ENCODE data around the gene PROK2. TPM values are rescaled to one million over a fixed set of nuclear protein-coding genes. Genes with fewer than 3 reads are reported as not detected.
A peak's percentile ranks its signal among the peaks of the same experiment; 100 is the strongest.

Gene PROK2
- total RNA-seq, 2 donors from 2014 or later, result 0.65 to 1.5 TPM

DNA sequence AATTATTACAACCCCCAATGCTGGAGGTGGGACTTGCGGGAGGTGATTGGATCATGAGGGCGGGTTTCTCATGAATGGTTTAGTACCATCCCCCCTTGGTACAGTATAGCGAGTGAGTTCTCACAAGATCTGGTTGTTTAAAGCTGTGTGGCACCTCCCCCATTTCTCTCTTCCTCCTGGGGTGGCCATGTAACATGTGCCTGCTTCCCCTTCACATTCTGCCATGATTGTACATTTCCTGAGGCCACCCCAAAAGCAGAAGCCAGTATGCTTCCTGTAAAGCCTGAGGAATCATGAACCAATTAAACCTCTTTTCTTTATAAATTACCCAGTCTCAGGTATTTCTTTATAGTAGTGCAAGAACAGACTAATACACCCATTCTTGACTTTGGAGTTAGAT is 20.3 kb upstream of the PROK2 start:
- Mint-ChIP-seq H3K27me3 (peaks cover 33% of the 10 kb centered on the region), H3K4me1 (no peaks in the 10 kb centered on the region), H3K36me3 (ENCODE audit: low read depth) (no peaks in the 10 kb centered on the region), H3K27ac (no peak overlapping the region), H3K4me3 (no peak overlapping the region)
- ATAC-seq (no peak), DNase-seq (no peak)
- no peaks in the 10 kb centered on the region for H3K9me3 ChIP-seq (ENCODE audit: control insufficient read depth, low read length, poor library complexity, severe bottlenecking)

GRCh38 chr3:71803248-71803647 is 18.3 kb upstream of the PROK2 start:
- ATAC-seq, result no peak
- DNase-seq, result no peak
- Mint-ChIP-seq H3K27ac (no peak overlapping the region), H3K4me1 (no peaks in the 10 kb centered on the region), H3K36me3 (ENCODE audit: low read depth) (no peaks in the 10 kb centered on the region), H3K4me3 (no peak overlapping the region), H3K27me3 (peaks cover 46% of the 10 kb centered on the region)
- H3K9me3 ChIP-seq (ENCODE audit: control insufficient read depth, low read length, poor library complexity, severe bottlenecking), result no peaks in the 10 kb centered on the region

DNA sequence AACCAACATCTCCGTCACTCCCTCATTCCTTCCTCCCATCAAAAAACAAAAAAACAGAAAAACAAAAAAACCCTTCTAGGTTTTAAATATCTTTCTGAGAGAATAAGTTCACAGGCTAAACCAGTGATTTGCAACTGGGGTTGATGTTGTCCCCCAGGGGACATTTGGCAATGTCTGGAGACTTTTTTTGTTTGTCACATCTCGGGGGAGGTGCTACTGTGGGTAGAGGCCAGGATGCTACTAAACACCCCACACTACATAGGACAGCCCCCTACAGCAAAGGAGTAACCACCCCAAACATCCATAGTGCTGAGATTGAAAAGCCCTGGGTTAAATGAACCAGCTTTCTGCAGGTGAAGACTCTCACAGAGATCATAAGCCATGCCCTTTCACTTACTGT is 17.0 kb upstream of the PROK2 start:
- H3K27ac Mint-ChIP-seq, result no peak overlapping the region
- no peak for DNase-seq

GRCh38 chr3:71800023-71800422 is 15.1 kb upstream of the PROK2 start:
- H3K36me3 Mint-ChIP-seq (ENCODE audit: low read depth), result no peaks in the 10 kb centered on the region
- DNase-seq (no peak), ATAC-seq (no peak)
- no peaks in the 10 kb centered on the region for H3K9me3 ChIP-seq (ENCODE audit: control insufficient read depth, low read length, poor library complexity, severe bottlenecking)
- peaks cover 36% of the 10 kb centered on the region for H3K27me3 Mint-ChIP-seq
- H3K27ac Mint-ChIP-seq, result no peak overlapping the region
- peaks cover 3% of the 10 kb centered on the region for H3K4me1 Mint-ChIP-seq
- H3K4me3 Mint-ChIP-seq, result no peak overlapping the region

More for the DNA sequence above, 17.0 kb upstream of the PROK2 start:
- Mint-ChIP-seq H3K4me3 (no peak overlapping the region), H3K27me3 (peaks cover 46% of the 10 kb centered on the region), H3K4me1 (no peaks in the 10 kb centered on the region), H3K36me3 (ENCODE audit: low read depth) (no peaks in the 10 kb centered on the region)
- no peak for ATAC-seq
- H3K9me3 ChIP-seq (ENCODE audit: control insufficient read depth, low read length, poor library complexity, severe bottlenecking), result no peaks in the 10 kb centered on the region

GRCh38 chr3:71797455-71797854 is 12.5 kb upstream of the PROK2 start:
- H3K9me3 ChIP-seq (ENCODE audit: control insufficient read depth, low read length, poor library complexity, severe bottlenecking), result no peaks in the 10 kb centered on the region
- DNase-seq (no peak), ATAC-seq (no peak)
- Mint-ChIP-seq H3K4me3 (no peak overlapping the region), H3K4me1 (peaks cover 3% of the 10 kb centered on the region), H3K27ac (no peak overlapping the region), H3K36me3 (ENCODE audit: low read depth) (no peaks in the 10 kb centered on the region), H3K27me3 (peaks cover 32% of the 10 kb centered on the region)

DNA sequence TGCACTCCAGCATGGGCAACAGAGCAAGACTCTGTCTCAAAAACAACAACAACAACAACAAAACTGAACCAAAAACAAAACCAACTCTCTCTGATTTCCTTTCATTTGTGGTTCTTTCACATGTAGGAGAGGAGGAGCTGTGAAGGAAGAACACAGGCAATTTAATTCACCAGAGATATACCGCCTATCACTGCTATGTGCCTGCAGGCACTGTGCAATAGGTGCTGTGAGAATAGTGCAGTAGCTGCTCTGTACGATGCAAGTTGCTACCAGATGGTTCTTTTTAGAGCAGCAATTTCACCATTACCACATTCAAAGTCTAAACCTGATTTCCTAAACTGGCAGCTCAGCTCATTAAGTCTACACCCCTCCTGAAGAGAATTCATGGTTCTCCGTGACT is 11.3 kb upstream of the PROK2 start:
- Mint-ChIP-seq H3K27ac (no peak overlapping the region), H3K4me3 (no peak overlapping the region), H3K4me1 (peaks cover 3% of the 10 kb centered on the region), H3K36me3 (ENCODE audit: low read depth) (no peaks in the 10 kb centered on the region), H3K27me3 (peaks cover 22% of the 10 kb centered on the region)
- no peaks in the 10 kb centered on the region for H3K9me3 ChIP-seq (ENCODE audit: control insufficient read depth, low read length, poor library complexity, severe bottlenecking)
- ATAC-seq (no peak), DNase-seq (no peak)

DNA sequence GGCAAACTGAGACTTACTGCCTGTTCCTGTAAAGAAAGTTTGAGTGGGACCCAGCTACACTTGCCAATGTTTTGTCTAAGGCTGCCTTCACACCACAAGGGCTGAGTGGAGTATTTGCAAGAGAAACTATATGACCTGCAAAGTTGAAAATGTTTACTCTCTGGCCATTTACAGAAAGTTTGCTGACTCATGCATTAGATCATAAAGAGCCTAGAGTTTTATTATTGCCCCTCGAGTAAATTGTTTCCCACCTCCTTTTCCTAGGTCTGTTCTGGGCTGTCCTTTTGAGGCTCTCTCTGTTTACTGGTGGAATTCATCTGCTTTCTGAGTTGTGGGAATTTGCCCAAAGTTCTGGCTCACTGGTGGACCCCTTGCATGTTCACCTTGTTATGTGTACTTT is 6.7 kb upstream of the PROK2 start:
- Mint-ChIP-seq H3K4me3 (no peak overlapping the region), H3K27me3 (peaks cover 12% of the 10 kb centered on the region), H3K4me1 (peaks cover 9% of the 10 kb centered on the region), H3K27ac (no peak overlapping the region), H3K36me3 (ENCODE audit: low read depth) (no peaks in the 10 kb centered on the region)
- DNase-seq (no peak), ATAC-seq (no peak)
- H3K9me3 ChIP-seq (ENCODE audit: control insufficient read depth, low read length, poor library complexity, severe bottlenecking), result no peaks in the 10 kb centered on the region

GRCh38 chr3:71789922-71790321 is 5.0 kb upstream of the PROK2 start:
- DNase-seq (no peak), ATAC-seq (no peak)
- H3K9me3 ChIP-seq (ENCODE audit: control insufficient read depth, low read length, poor library complexity, severe bottlenecking), result no peaks in the 10 kb centered on the region
- peaks cover 25% of the 10 kb centered on the region for H3K27me3 Mint-ChIP-seq
- H3K4me3 Mint-ChIP-seq, result no peak overlapping the region
- H3K36me3 Mint-ChIP-seq (ENCODE audit: low read depth), result no peaks in the 10 kb centered on the region
- no peak overlapping the region for H3K27ac Mint-ChIP-seq
- peaks cover 15% of the 10 kb centered on the region for H3K4me1 Mint-ChIP-seq

DNA sequence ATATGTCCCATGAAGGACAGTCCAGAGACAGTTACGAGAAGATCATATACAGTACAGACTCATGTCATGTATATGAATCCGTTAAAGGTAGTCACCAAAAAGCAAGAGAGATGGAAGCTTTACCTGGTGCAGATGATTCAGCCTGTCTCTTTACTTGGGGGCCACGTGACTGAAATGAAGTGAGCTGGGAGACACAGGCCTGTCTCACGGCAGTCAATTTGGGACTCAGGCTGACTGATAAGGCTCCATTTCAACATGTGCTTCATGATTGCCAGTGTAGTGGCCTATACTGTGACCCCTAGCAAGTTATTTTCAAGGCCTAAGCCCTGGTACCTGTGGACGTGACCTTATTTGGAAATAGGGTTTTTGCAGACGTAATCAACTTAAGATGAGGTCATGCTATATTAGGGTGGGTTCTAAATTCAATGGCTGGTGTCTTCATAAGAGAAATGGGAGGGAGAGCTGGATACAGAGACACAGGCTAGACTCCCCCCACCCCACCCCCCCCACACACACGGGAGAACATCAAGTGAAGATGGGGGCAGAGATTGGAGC is 3.0 kb upstream of the PROK2 start:
- H3K27ac Mint-ChIP-seq, result no peak overlapping the region
- H3K4me3 Mint-ChIP-seq, result no peak overlapping the region
- no peak for DNase-seq
- no peaks in the 10 kb centered on the region for H3K9me3 ChIP-seq (ENCODE audit: control insufficient read depth, low read length, poor library complexity, severe bottlenecking)
- no peak for ATAC-seq
- H3K4me1 Mint-ChIP-seq, result peaks cover 18% of the 10 kb centered on the region
- peaks cover 32% of the 10 kb centered on the region for H3K27me3 Mint-ChIP-seq
- no peaks in the 10 kb centered on the region for H3K36me3 Mint-ChIP-seq (ENCODE audit: low read depth)

- ATAC-seq (no peak), DNase-seq (no peak)
- peak overlapping the region; percentile 89 for H3K4me3 Mint-ChIP-seq
- no peak overlapping the region for H3K27ac Mint-ChIP-seq
- peaks cover 18% of the 10 kb centered on the region for H3K4me1 Mint-ChIP-seq
- H3K27me3 Mint-ChIP-seq, result peaks cover 36% of the 10 kb centered on the region
- no peaks in the 10 kb centered on the region for H3K36me3 Mint-ChIP-seq (ENCODE audit: low read depth)
- H3K9me3 ChIP-seq (ENCODE audit: control insufficient read depth, low read length, poor library complexity, severe bottlenecking), result no peaks in the 10 kb centered on the region
Observed at GRCh38 chr3:71786551-71786950, 1.6 kb upstream of the PROK2 start.

DNA sequence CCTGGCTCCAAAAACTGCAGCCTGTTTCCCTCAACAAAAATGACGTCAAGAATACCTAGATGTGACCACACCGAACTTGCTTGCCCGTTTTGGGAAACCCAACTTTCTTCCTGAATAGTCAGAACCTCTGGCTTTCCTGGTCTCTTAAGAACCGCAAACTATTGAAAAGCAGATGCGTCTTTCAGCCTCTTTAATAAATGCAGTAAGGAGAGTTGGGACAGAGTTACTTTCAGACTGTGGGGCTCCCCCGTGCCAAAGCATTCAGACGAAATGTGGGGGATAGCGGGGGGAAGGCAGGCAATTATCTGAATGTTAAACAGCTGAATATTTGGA is 1.2 kb upstream of the PROK2 start:
- peaks cover 36% of the 10 kb centered on the region for H3K27me3 Mint-ChIP-seq
- no peak for DNase-seq
- H3K4me3 Mint-ChIP-seq, result peak overlapping the region; percentile 89

GRCh38 chr3:71785532-71786216 is 726 bp upstream of the PROK2 start:
- H3K4me1 Mint-ChIP-seq, result peaks cover 17% of the 10 kb centered on the region
- H3K4me3 Mint-ChIP-seq, result peak overlapping the region; percentile 89
- DNase-seq (no peak), ATAC-seq (no peak)
- H3K36me3 Mint-ChIP-seq (ENCODE audit: low read depth), result no peaks in the 10 kb centered on the region
- no peaks in the 10 kb centered on the region for H3K9me3 ChIP-seq (ENCODE audit: control insufficient read depth, low read length, poor library complexity, severe bottlenecking)
- peaks cover 37% of the 10 kb centered on the region for H3K27me3 Mint-ChIP-seq
- H3K27ac Mint-ChIP-seq, result no peak overlapping the region

More for the DNA sequence above, 1.2 kb upstream of the PROK2 start:
- peaks cover 18% of the 10 kb centered on the region for H3K4me1 Mint-ChIP-seq
- no peaks in the 10 kb centered on the region for H3K9me3 ChIP-seq (ENCODE audit: control insufficient read depth, low read length, poor library complexity, severe bottlenecking)
- H3K36me3 Mint-ChIP-seq (ENCODE audit: low read depth), result no peaks in the 10 kb centered on the region
- no peak for ATAC-seq
- H3K27ac Mint-ChIP-seq, result no peak overlapping the region

DNA sequence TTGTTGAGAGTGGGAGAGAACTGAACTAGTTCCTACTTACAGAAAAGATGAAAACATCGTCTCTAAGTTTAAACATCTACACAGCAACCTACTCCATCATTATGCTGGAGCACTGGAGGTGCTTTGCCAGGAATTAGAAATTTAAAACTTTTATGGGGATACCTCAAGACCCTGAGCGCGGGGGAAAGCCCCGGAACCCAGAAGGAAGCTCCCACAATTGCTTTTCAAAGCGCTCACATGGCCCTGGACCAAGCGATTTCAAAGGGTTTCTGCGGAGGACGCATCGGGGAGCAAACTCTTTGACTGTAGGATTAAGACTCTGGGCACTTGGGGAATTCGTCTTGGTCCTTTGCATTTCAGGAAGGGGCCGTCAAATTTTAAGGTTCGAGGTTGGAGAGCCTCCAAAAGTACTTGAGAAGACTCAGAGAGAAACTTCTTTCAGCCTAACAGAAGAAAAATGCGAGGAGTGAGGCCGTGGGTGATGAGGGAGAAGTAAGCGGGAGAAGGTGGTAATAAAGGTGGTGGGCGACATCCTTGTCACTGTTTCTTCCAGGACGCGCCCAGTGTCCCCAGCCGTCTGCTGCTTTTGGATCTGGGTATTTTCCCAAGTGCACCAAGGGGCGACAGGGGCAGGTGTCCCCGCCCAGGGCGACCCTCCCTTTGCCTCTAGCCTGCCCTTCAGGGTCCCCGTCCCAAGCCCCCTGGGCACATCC is 591 bp downstream of the PROK2 start:
- no peak for ATAC-seq

GRCh38 chr3:71783152-71783551 is 1.8 kb downstream of the PROK2 start:
- DNase-seq, result no peak
- Mint-ChIP-seq H3K27ac (no peak overlapping the region), H3K4me1 (peaks cover 19% of the 10 kb centered on the region), H3K27me3 (peaks cover 53% of the 10 kb centered on the region), H3K4me3 (no peak overlapping the region), H3K36me3 (ENCODE audit: low read depth) (no peaks in the 10 kb centered on the region)
- H3K9me3 ChIP-seq (ENCODE audit: control insufficient read depth, low read length, poor library complexity, severe bottlenecking), result no peaks in the 10 kb centered on the region
- no peak for ATAC-seq

More for the DNA sequence above, 591 bp downstream of the PROK2 start:
- Mint-ChIP-seq H3K27me3 (peaks cover 47% of the 10 kb centered on the region), H3K36me3 (ENCODE audit: low read depth) (no peaks in the 10 kb centered on the region), H3K27ac (no peak overlapping the region), H3K4me3 (peak overlapping the region; percentile 86), H3K4me1 (peaks cover 19% of the 10 kb centered on the region)
- no peak for DNase-seq
- no peaks in the 10 kb centered on the region for H3K9me3 ChIP-seq (ENCODE audit: control insufficient read depth, low read length, poor library complexity, severe bottlenecking)
